ENCODE results near the gene SDC3.

The SDC3 gene

DNA sequence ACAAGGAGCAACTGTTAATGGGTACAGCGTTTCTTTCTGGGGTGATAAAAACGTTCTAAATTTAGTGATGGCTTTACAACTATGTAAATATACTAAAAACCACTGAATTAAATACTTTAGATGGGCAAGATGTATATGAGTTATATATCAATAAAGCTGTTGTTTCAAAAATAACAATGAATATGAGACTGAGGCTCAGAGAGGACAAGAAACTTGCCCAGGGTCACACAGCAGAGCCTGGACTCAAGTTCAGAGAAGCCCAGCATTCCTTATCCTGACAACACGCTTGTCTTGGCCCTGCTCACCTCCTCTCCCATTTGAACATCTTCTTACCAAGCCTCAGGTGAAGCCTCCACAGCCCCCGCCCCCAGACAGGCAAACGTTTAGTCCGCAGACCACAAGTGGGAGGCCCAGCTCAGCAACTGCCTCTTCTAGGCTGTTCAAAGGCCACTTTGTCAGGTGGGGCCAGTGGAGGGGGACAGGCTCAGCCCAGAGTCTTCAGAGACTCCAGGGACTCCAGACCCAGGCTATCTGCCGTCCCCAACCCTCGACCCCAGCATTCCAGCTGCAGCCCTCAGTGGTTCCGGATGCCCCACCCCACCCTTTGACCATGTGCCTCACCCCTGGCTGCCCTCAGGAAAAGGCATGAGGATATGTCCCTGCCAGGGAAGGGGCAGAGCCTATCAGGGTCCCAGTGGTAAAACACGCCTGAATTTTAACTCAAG is 17.9 kb downstream of the SDC3 start:
- no peak for TF ChIP-seq POLR2AphosphoS5 (IDR thresholded peaks at IDR 0.05; ENCODE audit: low read depth, low read length)
- TF ChIP-seq FOXP2 (optimal IDR thresholded peaks at IDR 0.05; ENCODE audit: borderline replicate concordance, extremely low read depth, extremely low read length, insufficient read depth), result no peak
- no peak for TF ChIP-seq SIN3A (IDR thresholded peaks at IDR 0.05; ENCODE audit: borderline replicate concordance, insufficient read depth, low read length)
- TF ChIP-seq TAF1 (IDR thresholded peaks at IDR 0.05; ENCODE audit: borderline replicate concordance, insufficient read depth, low read length), result no peak
- TF ChIP-seq, protein P1, sequence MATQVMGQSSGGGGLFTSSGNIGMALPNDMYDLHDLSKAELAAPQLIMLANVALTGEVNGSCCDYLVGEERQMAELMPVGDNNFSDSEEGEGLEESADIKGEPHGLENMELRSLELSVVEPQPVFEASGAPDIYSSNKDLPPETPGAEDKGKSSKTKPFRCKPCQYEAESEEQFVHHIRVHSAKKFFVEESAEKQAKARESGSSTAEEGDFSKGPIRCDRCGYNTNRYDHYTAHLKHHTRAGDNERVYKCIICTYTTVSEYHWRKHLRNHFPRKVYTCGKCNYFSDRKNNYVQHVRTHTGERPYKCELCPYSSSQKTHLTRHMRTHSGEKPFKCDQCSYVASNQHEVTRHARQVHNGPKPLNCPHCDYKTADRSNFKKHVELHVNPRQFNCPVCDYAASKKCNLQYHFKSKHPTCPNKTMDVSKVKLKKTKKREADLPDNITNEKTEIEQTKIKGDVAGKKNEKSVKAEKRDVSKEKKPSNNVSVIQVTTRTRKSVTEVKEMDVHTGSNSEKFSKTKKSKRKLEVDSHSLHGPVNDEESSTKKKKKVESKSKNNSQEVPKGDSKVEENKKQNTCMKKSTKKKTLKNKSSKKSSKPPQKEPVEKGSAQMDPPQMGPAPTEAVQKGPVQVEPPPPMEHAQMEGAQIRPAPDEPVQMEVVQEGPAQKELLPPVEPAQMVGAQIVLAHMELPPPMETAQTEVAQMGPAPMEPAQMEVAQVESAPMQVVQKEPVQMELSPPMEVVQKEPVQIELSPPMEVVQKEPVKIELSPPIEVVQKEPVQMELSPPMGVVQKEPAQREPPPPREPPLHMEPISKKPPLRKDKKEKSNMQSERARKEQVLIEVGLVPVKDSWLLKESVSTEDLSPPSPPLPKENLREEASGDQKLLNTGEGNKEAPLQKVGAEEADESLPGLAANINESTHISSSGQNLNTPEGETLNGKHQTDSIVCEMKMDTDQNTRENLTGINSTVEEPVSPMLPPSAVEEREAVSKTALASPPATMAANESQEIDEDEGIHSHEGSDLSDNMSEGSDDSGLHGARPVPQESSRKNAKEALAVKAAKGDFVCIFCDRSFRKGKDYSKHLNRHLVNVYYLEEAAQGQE (IDR thresholded peaks at IDR 0.05; ENCODE audit: insufficient read depth in 1 of 2, low read depth in 2 of 2, low read length in 2 of 2), result no peak

DNA sequence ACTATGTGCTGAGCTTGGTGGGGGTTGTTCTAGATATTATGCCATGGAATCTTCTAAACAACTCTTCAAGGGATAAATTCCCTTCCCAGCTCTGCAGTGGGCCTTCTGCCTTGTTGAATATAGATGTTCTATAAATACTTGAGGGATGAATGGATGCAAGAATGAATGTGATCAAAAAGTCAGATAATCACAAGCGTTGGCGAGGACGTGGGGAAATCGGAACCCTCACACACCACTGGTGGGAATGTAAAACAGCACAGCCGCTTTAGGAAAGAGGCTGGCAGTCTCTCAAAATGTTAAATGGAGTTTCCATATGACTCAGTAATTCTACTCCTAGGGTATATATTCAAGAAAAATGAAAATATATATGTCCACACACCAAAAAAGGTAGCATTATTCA is 19.0 kb downstream of the SDC3 start:
- TF ChIP-seq, protein P1 (IDR thresholded peaks at IDR 0.05; ENCODE audit: insufficient read depth in 1 of 2, low read depth in 2 of 2, low read length in 2 of 2), result no peak
- TF ChIP-seq POLR2AphosphoS5 (IDR thresholded peaks at IDR 0.05; ENCODE audit: low read depth, low read length), result no peak
- no peak for TF ChIP-seq FOXP2 (optimal IDR thresholded peaks at IDR 0.05; ENCODE audit: borderline replicate concordance, extremely low read depth, extremely low read length, insufficient read depth)
- TF ChIP-seq TAF1 (IDR thresholded peaks at IDR 0.05; ENCODE audit: borderline replicate concordance, insufficient read depth, low read length), result no peak
- no peak for TF ChIP-seq SIN3A (IDR thresholded peaks at IDR 0.05; ENCODE audit: borderline replicate concordance, insufficient read depth, low read length)

DNA sequence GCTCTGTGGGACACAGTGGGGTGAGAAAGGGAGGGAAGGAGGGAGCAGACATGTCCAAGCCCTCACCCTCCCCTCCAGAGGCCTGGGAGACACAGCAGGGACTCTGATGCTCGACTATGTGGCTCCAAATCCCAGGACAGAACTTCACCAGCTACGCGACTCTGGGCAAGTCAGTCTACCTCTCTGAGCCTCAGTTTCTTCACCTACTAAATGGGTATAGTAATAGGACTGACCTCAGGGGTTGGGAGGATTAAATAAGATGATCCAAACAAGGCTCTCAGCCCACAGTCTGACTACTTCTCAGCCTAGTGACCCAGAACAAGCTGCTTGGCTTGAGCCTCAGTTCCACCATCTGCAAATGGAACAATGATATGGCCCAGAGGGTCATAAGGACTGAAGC is 19.6 kb downstream of the SDC3 start:
- TF ChIP-seq, protein P1 (IDR thresholded peaks at IDR 0.05; ENCODE audit: insufficient read depth in 1 of 2, low read depth in 2 of 2, low read length in 2 of 2), result no peak
- no peak for TF ChIP-seq FOXP2 (optimal IDR thresholded peaks at IDR 0.05; ENCODE audit: borderline replicate concordance, extremely low read depth, extremely low read length, insufficient read depth)
- TF ChIP-seq POLR2AphosphoS5 (IDR thresholded peaks at IDR 0.05; ENCODE audit: low read depth, low read length), result no peak
- no peak for TF ChIP-seq SIN3A (IDR thresholded peaks at IDR 0.05; ENCODE audit: borderline replicate concordance, insufficient read depth, low read length)
- TF ChIP-seq TAF1 (IDR thresholded peaks at IDR 0.05; ENCODE audit: borderline replicate concordance, insufficient read depth, low read length), result no peak

DNA sequence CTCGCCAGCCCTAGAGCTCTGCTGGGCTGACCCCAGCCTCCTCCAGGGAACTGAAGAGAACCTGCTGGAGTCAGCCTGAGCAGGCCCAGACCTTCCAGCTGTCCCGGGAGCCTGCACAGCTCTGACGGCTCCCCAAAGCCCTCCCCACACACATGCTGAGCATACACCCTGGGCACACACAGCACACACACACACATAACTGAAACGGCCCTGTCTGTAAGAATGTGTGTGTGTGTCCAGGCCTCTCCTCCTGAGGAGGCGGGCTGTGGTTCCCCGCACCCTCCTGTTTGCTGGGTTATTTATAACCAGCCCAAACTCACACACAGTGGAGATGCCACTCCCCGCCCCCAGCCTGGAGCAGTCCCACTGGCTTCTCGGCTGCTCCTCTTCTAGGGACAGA is 20.2 kb downstream of the SDC3 start:
- TF ChIP-seq SIN3A (IDR thresholded peaks at IDR 0.05; ENCODE audit: borderline replicate concordance, insufficient read depth, low read length) (no peak), FOXP2 (optimal IDR thresholded peaks at IDR 0.05; ENCODE audit: borderline replicate concordance, extremely low read depth, extremely low read length, insufficient read depth) (no peak), POLR2AphosphoS5 (IDR thresholded peaks at IDR 0.05; ENCODE audit: low read depth, low read length) (no peak), TAF1 (IDR thresholded peaks at IDR 0.05; ENCODE audit: borderline replicate concordance, insufficient read depth, low read length) (no peak)
- TF ChIP-seq, protein P1 (IDR thresholded peaks at IDR 0.05; ENCODE audit: insufficient read depth in 1 of 2, low read depth in 2 of 2, low read length in 2 of 2), result no peak

Measured in PFSK-1 (cell line).